ENCODE measurements around the gene SNX7.

Gene SNX7

GRCh38 chr1:98696077-98696476, 34.6 kb downstream of the SNX7 start:
- no peak overlapping the region for H3K9ac ChIP-seq (ENCODE audit: low read length)
- no peaks in the 10 kb centered on the region for H3K27me3 ChIP-seq (ENCODE audit: control insufficient read depth, insufficient read depth, low read length)
- H3K4me1 ChIP-seq (ENCODE audit: control insufficient read depth, insufficient read depth, low read length), result no peaks in the 10 kb centered on the region
- no peaks in the 10 kb centered on the region; the same call in 1 of the 2 replicates for H3K36me3 ChIP-seq (ENCODE audit: control insufficient read depth, insufficient read depth, low read length)
- H3K4me3 ChIP-seq (ENCODE audit: low read depth, low read length), result no peak overlapping the region
- no peaks in the 10 kb centered on the region for H3K9me3 ChIP-seq (ENCODE audit: control insufficient read depth, insufficient read depth, low read depth, low read length)
- H3K27ac ChIP-seq (ENCODE audit: low read depth, low read length), result no peak overlapping the region

DNA sequence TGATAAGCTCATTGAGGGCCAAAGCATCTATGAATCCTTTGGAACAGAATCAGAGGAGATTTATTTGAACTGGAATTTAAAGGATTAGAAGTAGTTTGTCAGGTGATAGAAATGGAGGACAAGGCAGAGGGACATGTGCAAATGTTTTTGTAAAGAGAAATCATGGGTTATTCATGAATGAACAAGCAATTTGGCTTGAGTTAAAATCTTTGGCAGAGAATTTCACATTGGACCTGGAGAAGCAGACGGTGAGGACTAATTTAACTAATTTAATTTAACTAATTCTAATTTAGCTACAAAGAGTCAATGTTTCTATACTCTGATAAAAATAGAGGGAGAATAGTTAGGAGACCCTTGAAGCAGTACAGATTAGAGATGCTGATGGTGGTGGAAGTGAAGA, 36.3 kb downstream of the SNX7 start:
- H3K27me3 ChIP-seq (ENCODE audit: control insufficient read depth, insufficient read depth, low read length), result no peaks in the 10 kb centered on the region
- H3K4me3 ChIP-seq (ENCODE audit: low read depth, low read length), result no peak overlapping the region

DNA sequence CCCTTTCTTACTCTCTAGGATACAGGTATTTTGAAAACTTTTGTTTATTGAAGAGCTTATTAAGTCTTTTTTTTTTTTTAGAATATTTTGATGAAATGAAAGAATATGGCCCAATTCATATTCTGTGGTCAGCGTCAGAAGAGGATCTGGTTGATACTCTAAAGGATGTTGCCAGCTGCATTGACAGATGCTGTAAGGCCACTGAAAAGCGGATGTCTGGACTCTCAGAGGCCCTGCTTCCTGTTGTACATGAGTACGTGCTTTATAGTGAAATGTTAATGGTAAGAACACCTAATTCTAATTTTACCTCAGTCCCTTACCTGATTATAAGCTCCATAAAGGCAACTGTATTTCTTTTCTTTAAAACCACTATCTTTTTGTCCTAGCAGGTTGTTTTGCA, 37.1 kb downstream of the SNX7 start:
- no peaks in the 10 kb centered on the region for H3K9me3 ChIP-seq (ENCODE audit: control insufficient read depth, insufficient read depth, low read depth, low read length)
- no peak overlapping the region for H3K9ac ChIP-seq (ENCODE audit: low read length)
- H3K27ac ChIP-seq (ENCODE audit: low read depth, low read length), result no peak overlapping the region
- no peaks in the 10 kb centered on the region; the same call in 1 of the 2 replicates for H3K36me3 ChIP-seq (ENCODE audit: control insufficient read depth, insufficient read depth, low read length)
- no peaks in the 10 kb centered on the region for H3K4me1 ChIP-seq (ENCODE audit: control insufficient read depth, insufficient read depth, low read length)
- no peaks in the 10 kb centered on the region for H3K27me3 ChIP-seq (ENCODE audit: control insufficient read depth, insufficient read depth, low read length)
- no peak overlapping the region for H3K4me3 ChIP-seq (ENCODE audit: low read depth, low read length)

More for the DNA sequence above, 36.3 kb downstream of the SNX7 start:
- H3K27ac ChIP-seq (ENCODE audit: low read depth, low read length), result no peak overlapping the region
- H3K4me1 ChIP-seq (ENCODE audit: control insufficient read depth, insufficient read depth, low read length), result no peaks in the 10 kb centered on the region
- no peaks in the 10 kb centered on the region; the same call in 1 of the 2 replicates for H3K36me3 ChIP-seq (ENCODE audit: control insufficient read depth, insufficient read depth, low read length)
- H3K9ac ChIP-seq (ENCODE audit: low read length), result no peak overlapping the region
- no peaks in the 10 kb centered on the region for H3K9me3 ChIP-seq (ENCODE audit: control insufficient read depth, insufficient read depth, low read depth, low read length)

- H3K36me3 ChIP-seq (ENCODE audit: control insufficient read depth, insufficient read depth, low read length), result no peaks in the 10 kb centered on the region; the same call in 1 of the 2 replicates
- H3K4me3 ChIP-seq (ENCODE audit: low read depth, low read length), result no peak overlapping the region
- H3K4me1 ChIP-seq (ENCODE audit: control insufficient read depth, insufficient read depth, low read length), result no peaks in the 10 kb centered on the region
- H3K27me3 ChIP-seq (ENCODE audit: control insufficient read depth, insufficient read depth, low read length), result no peaks in the 10 kb centered on the region
- H3K9me3 ChIP-seq (ENCODE audit: control insufficient read depth, insufficient read depth, low read depth, low read length), result no peaks in the 10 kb centered on the region
- H3K27ac ChIP-seq (ENCODE audit: low read depth, low read length), result no peak overlapping the region
- no peak overlapping the region for H3K9ac ChIP-seq (ENCODE audit: low read length)
Observed at GRCh38 chr1:98700228-98700627, 38.7 kb downstream of the SNX7 start.

DNA sequence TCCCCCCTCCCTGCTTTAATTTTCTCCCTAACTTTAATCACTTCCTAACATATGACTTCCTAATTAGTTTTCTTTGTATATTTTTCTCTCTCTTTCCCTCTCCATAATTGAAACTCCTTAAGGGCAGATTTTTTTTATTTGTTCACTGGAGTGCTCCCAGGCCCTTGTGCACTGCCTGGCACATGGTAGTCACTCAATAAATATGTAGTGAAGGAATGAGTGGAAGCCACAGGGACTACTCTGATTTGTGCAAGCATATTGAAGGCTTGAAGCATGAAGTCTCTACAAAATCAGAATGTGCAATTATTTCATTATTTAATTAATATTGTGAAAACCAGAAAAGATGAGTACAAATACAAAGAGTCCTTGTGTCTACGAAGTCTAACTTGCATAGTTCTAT, 41.5 kb downstream of the SNX7 start:
- Histone ChIP-seq H3K4me3 (ENCODE audit: low read depth, low read length) (no peak overlapping the region), H3K36me3 (ENCODE audit: control insufficient read depth, insufficient read depth, low read length) (no peaks in the 10 kb centered on the region), H3K9me3 (ENCODE audit: control insufficient read depth, insufficient read depth, low read depth, low read length) (no peaks in the 10 kb centered on the region), H3K9ac (ENCODE audit: low read length) (no peak overlapping the region), H3K27ac (ENCODE audit: low read depth, low read length) (no peak overlapping the region), H3K27me3 (ENCODE audit: control insufficient read depth, insufficient read depth, low read length) (no peaks in the 10 kb centered on the region), H3K4me1 (ENCODE audit: control insufficient read depth, insufficient read depth, low read length) (no peaks in the 10 kb centered on the region)

DNA sequence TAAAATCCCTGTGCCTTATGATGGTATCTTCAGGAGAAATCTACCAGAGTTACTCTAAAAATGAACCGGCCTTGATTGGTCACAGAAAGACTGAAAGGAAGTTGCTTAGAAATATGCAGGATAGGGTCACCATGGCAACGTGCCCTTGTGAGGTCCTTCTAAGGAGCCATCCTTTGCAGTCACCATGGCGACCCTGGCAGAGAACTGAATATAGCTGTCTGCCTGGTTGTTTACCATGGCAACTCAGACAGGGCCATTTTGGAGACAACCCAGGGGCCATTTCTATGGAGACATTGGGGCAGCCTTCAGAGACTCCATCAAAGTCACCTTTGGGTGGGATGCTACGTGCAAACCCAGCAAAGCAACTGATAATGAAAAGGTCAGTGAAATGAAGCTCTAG, 43.0 kb downstream of the SNX7 start:
- Histone ChIP-seq H3K9ac (ENCODE audit: low read length) (no peak overlapping the region), H3K9me3 (ENCODE audit: control insufficient read depth, insufficient read depth, low read depth, low read length) (no peaks in the 10 kb centered on the region), H3K27me3 (ENCODE audit: control insufficient read depth, insufficient read depth, low read length) (no peaks in the 10 kb centered on the region), H3K4me3 (ENCODE audit: low read depth, low read length) (no peak overlapping the region), H3K27ac (ENCODE audit: low read depth, low read length) (no peak overlapping the region), H3K4me1 (ENCODE audit: control insufficient read depth, insufficient read depth, low read length) (no peaks in the 10 kb centered on the region), H3K36me3 (ENCODE audit: control insufficient read depth, insufficient read depth, low read length) (no peaks in the 10 kb centered on the region)

- Histone ChIP-seq H3K4me3 (ENCODE audit: low read depth, low read length) (no peak overlapping the region), H3K27me3 (ENCODE audit: control insufficient read depth, insufficient read depth, low read length) (no peaks in the 10 kb centered on the region), H3K36me3 (ENCODE audit: control insufficient read depth, insufficient read depth, low read length) (no peaks in the 10 kb centered on the region), H3K27ac (ENCODE audit: low read depth, low read length) (no peak overlapping the region), H3K9ac (ENCODE audit: low read length) (no peak overlapping the region), H3K4me1 (ENCODE audit: control insufficient read depth, insufficient read depth, low read length) (no peaks in the 10 kb centered on the region), H3K9me3 (ENCODE audit: control insufficient read depth, insufficient read depth, low read depth, low read length) (no peaks in the 10 kb centered on the region)
Observed at GRCh38 chr1:98704971-98705370, 43.5 kb downstream of the SNX7 start.

DNA sequence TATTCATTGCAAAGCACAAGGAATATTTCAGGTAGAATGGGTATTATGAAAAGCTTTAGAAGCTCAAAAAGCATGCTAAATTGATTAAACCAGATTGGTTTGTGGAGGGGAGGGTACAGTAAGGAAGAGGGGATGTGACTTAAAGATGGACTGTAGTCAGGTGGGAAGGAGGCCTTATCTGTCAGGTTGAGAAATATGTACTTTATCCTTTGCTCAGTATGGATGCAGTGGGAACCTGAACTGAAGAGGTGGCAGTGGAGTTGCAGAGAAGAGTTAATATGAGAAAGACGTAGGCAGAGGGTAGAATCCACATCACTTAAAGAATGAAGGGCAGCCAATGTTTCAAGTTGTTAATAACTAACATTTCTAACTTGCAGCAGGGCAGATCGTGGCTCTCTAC, 44.1 kb downstream of the SNX7 start:
- H3K9ac ChIP-seq (ENCODE audit: low read length), result no peak overlapping the region
- H3K4me1 ChIP-seq (ENCODE audit: control insufficient read depth, insufficient read depth, low read length), result no peaks in the 10 kb centered on the region
- no peaks in the 10 kb centered on the region for H3K27me3 ChIP-seq (ENCODE audit: control insufficient read depth, insufficient read depth, low read length)
- H3K9me3 ChIP-seq (ENCODE audit: control insufficient read depth, insufficient read depth, low read depth, low read length), result no peaks in the 10 kb centered on the region
- no peak overlapping the region for H3K4me3 ChIP-seq (ENCODE audit: low read depth, low read length)
- H3K27ac ChIP-seq (ENCODE audit: low read depth, low read length), result no peak overlapping the region
- no peaks in the 10 kb centered on the region for H3K36me3 ChIP-seq (ENCODE audit: control insufficient read depth, insufficient read depth, low read length)

GRCh38 chr1:98706173-98706843, 44.8 kb downstream of the SNX7 start:
- Histone ChIP-seq H3K27ac (ENCODE audit: low read depth, low read length) (no peak overlapping the region), H3K4me1 (ENCODE audit: control insufficient read depth, insufficient read depth, low read length) (no peaks in the 10 kb centered on the region), H3K9ac (ENCODE audit: low read length) (no peak overlapping the region)

DNA sequence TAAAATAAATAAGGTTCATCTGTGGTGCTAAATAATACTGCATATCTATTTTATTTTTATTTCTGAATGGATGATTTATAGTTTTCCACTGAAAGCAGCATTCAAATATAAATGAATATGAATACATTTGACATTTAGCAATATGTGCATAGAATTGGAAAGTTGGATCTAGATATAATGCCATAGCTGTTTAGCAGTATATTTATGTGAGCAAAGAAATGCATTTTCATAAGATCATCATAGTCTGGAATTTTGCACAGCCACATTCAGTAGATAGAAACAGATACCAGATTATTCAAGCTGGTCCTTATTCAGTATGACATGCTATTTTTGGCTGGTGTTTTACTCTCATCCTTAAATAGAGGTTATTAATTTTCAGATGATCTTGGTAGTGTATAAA, 46.0 kb downstream of the SNX7 start:
- Histone ChIP-seq H3K36me3 (ENCODE audit: control insufficient read depth, insufficient read depth, low read length) (no peaks in the 10 kb centered on the region), H3K27ac (ENCODE audit: low read depth, low read length) (no peak overlapping the region), H3K4me3 (ENCODE audit: low read depth, low read length) (no peak overlapping the region), H3K27me3 (ENCODE audit: control insufficient read depth, insufficient read depth, low read length) (no peaks in the 10 kb centered on the region), H3K9ac (ENCODE audit: low read length) (no peak overlapping the region), H3K9me3 (ENCODE audit: control insufficient read depth, insufficient read depth, low read depth, low read length) (no peaks in the 10 kb centered on the region), H3K4me1 (ENCODE audit: control insufficient read depth, insufficient read depth, low read length) (no peaks in the 10 kb centered on the region)

More at GRCh38 chr1:98706173-98706843, 44.8 kb downstream of the SNX7 start:
- Histone ChIP-seq H3K36me3 (ENCODE audit: control insufficient read depth, insufficient read depth, low read length) (no peaks in the 10 kb centered on the region), H3K9me3 (ENCODE audit: control insufficient read depth, insufficient read depth, low read depth, low read length) (no peaks in the 10 kb centered on the region), H3K27me3 (ENCODE audit: control insufficient read depth, insufficient read depth, low read length) (no peaks in the 10 kb centered on the region), H3K4me3 (ENCODE audit: low read depth, low read length) (no peak overlapping the region)

DNA sequence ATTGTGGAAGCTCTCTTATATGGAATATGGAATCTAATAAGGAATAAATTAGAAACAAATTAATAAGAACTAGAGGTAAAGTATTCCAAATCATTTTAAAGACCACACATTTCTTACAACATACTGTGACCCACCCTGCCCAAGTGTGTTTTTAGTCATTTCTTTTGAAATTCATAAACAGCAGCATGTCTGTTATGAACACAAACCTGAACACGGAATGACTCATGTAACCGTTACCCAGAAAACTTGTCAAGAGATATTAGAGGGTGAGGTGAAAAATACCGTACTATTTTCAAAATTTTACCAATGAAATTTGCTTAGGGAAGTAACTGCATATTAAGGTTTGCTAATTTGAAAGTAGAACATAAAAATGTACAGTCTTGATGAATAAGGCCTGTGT, 48.4 kb downstream of the SNX7 start:
- Histone ChIP-seq H3K27me3 (ENCODE audit: control insufficient read depth, insufficient read depth, low read length) (no peaks in the 10 kb centered on the region), H3K4me1 (ENCODE audit: control insufficient read depth, insufficient read depth, low read length) (no peaks in the 10 kb centered on the region), H3K9ac (ENCODE audit: low read length) (no peak overlapping the region), H3K27ac (ENCODE audit: low read depth, low read length) (no peak overlapping the region), H3K36me3 (ENCODE audit: control insufficient read depth, insufficient read depth, low read length) (no peaks in the 10 kb centered on the region), H3K9me3 (ENCODE audit: control insufficient read depth, insufficient read depth, low read depth, low read length) (no peaks in the 10 kb centered on the region), H3K4me3 (ENCODE audit: low read depth, low read length) (no peak overlapping the region)
